ENCODE results near the gene PDZRN3.

The PDZRN3 gene

GRCh38 chr3:73448041-73448440 lies 176.7 kb downstream of the PDZRN3 start:
- DNase-seq: no peak

GRCh38 chr3:73447111-73447510 lies 177.6 kb downstream of the PDZRN3 start:
- DNase-seq: no peak

DNA sequence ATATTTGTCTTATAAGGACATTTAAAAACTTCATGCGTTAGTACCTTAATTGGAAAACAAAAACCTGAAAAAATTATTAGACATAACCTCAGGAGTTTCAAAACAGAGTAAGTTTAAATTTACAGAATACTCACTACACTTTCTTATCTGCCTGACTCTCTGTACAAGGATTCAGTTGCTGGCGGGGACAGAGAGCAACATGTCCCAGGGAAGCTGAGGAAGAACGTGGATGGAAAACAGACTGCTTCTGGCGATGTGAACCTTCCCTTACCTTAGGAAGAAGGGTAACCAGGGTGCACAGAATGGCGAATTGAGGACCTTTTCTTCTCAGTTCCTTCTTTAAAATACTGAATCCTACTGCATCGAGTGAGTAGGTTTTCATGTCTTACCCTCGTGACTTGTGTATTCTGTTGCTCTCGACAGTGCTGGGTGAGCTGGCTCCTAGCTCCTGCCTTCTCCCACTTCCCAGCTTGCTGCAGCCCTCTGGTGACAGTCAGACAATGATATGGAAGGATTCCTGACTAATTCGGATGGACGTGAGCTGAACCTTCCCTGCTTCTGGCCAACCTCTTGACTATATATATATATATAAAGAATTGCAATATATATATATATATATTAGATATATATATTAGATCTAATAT lies 178.2 kb downstream of the PDZRN3 start:
- no peak for DNase-seq

- no peak for DNase-seq
Observed at GRCh38 chr3:73442886-73443285, 181.9 kb downstream of the PDZRN3 start.

GRCh38 chr3:73442152-73442551 lies 182.6 kb downstream of the PDZRN3 start:
- no peak for DNase-seq

DNA sequence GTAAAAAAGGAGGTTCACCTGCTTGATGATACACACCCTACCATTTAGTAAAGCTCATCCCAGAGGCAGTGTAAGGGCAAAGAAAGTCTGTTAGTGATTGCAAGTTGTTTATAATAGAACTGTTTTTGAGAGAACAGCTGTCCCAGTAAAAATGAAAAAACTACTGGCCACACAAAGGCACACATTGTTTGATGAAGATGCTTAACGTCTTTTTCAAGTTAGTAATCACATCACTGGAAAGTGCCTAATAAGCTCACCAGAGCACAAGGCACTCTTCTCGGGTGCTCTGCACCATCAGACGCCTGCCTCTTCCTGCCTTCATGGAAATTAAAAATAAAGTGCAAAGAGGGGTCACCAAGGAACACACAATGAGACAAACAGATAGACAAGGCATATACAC lies 186.9 kb downstream of the PDZRN3 start:
- no peak for DNase-seq

DNA sequence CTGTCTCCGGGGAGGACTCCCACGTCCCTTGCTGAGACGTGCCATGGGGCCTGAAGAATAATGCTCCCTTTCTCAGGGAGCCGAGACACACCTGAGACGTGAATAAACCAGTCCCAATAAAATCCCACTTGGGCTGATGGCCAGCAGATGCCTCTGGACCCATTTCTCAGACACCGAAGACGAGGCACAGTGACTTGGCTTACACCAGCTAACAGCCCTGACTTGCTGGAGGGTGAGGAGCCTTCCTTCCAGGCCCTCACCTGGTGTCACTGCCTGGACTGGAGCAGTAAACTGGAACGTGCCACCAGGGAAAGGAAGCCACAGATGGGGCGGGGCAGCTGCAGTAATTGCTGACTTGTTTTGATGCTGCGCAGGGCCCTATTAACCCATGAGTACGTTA lies 189.7 kb downstream of the PDZRN3 start:
- no peak for DNase-seq

- DNase-seq: no peak
Observed at GRCh38 chr3:73433687-73434086, 191.1 kb downstream of the PDZRN3 start.

- no peak for DNase-seq
Observed at GRCh38 chr3:73433079-73433478, 191.7 kb downstream of the PDZRN3 start.

DNA sequence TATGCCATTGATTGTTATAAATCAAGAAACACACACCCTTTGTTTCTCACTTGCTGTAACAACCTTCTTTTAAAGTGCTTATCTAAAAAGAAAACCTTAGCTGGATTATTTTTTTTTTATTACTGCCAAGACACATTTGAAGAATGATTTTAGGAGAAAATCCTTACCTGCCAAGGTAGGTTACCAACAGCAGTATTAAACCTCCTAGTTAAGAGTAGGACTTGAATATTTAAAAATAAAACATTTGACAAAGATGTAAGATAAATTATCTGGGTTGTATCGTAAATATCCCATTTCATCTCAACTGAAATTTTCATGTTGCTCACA lies 192.1 kb downstream of the PDZRN3 start:
- DNase-seq: no peak

DNA sequence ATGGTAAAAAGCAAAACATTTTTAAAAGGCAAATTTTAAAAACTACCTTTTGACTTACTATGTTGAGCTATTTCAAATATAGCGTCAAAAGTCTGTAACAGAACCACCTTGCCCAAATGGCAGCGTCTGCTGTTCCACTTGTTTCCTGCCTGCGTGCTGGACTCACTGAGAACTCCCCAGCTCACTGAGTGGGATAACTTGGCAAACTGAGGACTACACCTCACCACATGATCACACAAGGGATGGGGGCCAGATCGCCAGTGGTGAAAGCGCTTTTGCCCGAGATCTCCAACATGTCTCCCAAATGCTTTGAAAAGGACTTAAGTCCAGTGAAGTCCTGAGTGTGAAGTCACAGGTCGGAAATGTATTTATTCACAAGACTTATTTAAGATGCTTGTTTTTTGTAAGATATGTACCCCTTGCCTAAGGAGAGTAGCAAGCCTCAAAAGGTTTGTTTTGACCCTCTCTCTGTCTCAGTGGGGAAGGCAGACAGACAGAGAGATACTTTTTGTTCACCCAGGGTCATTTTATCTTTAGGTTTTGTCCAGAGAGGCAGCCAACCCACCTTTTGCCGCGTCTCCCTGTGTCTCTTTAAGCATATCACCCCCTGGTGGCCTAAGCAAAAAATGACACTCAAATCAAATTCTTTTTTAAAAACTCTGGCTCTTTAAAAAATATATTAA lies 192.6 kb downstream of the PDZRN3 start:
- no peak for DNase-seq

DNA sequence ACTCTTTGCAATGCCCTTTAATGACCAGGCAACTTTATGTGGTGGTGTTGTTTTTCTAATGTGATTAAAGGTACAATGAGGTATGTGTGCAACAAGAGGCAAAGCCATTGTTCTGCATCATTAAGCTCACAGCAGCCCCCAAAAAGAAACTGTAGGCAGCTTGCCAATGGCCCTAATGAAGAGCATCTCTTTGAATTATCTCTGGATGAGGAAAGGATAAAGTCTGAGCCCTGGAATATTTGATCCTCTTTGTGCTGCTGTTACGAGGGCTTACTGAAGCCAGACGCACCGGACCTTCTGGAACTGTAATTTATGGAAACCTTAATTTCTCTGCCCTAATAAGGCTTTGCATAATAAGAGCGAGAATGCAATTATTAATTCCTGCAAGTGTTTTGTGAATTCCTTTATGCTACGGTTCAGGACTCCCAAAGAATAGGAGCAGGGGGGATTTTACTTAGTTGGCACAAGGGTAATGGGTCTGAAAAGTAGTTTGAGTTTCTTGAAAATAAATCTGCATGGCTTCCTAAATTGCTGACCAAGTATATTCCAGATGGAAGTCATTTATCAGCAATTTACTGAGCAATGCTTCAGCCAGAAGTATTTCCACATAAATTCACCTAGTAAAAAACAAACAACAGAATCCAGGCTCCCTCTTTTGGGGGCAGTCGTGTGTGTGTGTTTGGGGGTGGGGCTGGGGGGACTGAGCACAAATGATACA lies 193.4 kb downstream of the PDZRN3 start:
- DNase-seq: no peak

DNA sequence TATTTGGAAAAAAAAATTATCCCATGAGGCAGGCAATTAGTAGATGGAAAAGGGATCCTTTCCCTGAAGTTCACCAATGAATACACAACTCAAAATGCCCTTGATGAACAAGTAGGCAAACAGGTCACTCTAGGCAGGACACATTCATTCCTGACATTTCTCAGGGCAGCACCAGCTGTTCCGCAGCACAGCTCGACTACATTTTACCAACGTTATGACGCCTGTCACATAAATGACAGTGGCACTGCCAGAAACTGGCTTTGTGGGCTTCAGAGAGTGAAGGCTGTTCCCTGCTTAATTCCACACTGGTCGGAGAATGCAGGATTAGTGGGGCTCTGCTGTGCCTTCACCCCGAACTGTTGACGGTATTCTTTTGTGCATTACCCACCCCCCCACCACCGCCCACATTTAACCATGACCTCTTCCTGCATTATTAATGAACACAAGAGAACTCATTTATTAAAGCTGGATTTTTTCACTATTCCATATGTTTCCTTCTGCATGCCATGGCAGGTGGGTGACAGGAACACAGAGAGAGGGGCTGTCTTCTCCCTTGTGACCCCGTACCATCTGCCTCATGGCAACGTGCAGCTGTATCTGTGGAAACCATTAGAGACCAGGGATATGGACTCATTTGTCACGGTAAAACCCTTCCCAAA lies 197.6 kb downstream of the PDZRN3 start:
- DNase-seq: no peak

GRCh38 chr3:73426606-73427005 lies 198.1 kb downstream of the PDZRN3 start:
- DNase-seq: no peak

DNA sequence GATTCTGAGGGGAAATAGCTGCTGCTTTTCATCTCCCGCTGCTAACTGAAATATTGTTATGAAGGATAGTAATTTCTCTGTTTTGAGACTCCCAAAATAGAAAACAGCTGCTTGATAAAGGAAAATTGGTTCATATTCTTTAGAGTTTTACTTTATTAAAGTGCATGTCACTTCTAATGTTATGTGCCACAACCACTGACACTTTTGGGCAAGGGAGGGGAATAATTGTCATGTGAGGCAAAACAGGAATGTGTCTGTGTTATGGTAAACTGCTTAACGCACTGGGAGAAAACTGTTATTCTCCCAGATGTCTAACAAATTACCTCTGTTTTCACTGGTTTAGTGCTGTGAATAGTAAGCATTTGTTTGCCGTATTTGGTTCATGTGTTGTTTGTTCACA lies 201.6 kb downstream of the PDZRN3 start:
- DNase-seq: no peak

DNA sequence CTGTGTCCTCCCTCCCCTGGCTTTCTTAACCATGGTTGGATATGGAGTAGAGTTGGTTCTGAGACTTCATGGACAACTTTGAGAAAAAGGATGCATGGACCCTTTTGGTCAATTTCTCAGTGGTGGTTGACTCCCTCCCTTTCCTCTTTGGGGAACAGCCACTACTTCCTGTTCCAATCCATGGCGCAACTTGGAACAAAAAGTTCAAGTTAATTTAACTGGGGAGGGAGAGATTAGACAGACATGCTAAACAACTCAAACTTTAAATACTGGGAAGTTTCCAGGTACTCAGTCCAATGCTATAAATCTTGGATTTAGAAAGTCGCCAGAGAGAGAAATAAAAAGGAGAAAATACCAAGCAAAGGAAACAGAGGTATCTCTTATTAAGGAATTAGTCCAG lies 202.2 kb downstream of the PDZRN3 start:
- DNase-seq: no peak

- no peak for DNase-seq
Observed at GRCh38 chr3:73419942-73420341, 204.8 kb downstream of the PDZRN3 start.

DNA sequence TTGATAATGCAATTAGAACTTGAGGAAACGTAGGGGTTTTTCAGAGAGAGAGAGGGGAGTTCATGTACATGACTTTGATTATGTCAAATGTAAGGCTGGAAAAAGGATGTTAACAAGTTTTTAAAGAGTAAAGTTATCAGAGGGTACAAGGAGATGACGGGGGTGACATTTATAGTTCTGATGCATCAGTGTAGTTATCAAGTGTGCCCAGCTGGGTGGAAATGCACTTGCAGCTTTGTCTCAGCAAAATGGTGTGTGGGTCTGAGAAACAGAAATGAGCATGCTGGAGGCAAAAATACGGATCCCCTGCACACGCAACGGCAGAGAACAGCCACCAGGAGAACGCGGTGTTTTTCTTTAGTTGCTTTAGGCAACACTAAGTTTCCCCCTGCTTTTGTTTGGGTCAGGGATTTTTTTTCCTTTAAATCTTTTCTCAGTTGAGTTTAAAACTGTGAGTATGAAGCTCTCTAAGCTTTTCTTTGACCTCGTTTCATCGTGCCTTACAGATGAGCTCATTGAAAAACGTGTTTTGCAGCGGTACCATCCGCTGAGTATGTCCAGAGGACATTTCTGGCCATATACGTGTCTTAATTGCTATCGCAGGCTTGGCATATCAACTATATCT lies 205.4 kb downstream of the PDZRN3 start:
- DNase-seq: no peak

GRCh38 chr3:73418681-73419080 lies 206.1 kb downstream of the PDZRN3 start:
- no peak for DNase-seq

DNA sequence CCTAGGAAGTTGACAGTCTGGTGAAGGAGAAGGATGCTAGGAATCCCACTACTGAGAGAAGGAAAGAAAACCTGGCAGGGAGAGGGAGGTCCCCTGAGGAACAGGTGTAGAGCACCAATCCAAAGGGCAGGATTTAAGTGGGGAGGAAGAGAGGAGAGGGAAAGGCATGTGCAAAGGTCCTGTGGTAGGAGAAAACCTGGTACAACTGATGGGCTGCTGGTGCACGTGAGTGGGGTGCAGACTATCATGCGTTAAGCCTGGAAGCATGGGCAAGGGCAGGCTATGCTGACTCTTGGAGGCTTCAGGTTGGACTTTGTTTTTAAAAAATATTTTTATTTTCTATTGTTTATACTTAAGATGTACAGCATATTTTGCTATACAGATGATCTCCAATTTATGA lies 209.6 kb downstream of the PDZRN3 start:
- DNase-seq: no peak

DNA sequence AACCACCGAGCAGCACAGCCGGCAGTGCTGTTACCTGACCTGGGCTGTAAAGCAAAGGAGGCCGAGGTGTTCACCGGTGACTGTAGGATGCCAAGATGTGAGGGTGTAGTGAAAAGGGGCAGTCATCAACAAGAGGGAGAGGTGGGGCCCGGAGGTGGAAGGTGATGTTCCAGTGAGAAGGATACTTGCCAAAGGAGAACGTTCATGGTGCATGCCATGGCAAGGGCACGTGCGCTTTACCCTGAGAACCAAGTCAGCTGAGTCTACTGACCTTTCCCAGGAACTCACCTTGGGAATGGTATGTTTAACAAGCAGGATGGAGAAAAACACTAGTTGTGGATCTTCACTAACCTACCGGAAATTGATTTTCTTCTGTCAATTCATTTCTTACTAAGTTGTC lies 211.1 kb downstream of the PDZRN3 start:
- DNase-seq: no peak

DNA sequence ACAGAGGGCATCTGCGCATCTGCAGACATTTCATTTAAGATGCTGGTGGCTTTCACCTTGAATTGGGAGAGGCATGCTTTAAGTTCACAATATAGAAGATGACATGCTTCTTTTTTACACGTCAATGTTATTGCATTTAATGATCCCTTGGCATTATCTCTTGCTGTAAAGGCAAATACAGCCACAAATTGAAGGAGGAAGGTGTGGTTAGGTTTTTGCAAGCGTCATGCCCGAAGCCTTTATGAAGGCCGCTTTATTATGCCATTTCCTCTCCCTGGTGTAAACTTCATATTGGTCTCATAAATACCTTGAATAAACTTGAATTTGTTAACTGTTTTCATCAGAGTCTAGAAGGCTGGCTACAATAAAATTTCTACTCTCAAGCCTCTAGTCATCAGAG lies 212.7 kb downstream of the PDZRN3 start:
- no peak for DNase-seq

- no peak for DNase-seq
Observed at GRCh38 chr3:73411545-73411944, 213.2 kb downstream of the PDZRN3 start.
